Ishikawa (cell line): ENCODE measurements around the gene TUBA4A.

ENCODE experiments used
- CREB1 ChIP-seq: IDR thresholded peaks from 2 replicates; pipeline ENCODE4 v1.6.1; 2012; ENCODE audit warnings: low read depth
- EGR1 ChIP-seq: IDR thresholded peaks from 2 replicates; pipeline ENCODE4 v1.6.1; 2012
- EP300 ChIP-seq: IDR thresholded peaks from 2 replicates; pipeline ENCODE4 v1.6.1; 2012; ENCODE audit warnings: borderline replicate concordance
- NFIC ChIP-seq: IDR thresholded peaks from 2 replicates; pipeline ENCODE4 v1.6.1; 2012
- RAD21 ChIP-seq: IDR thresholded peaks from 2 replicates; pipeline ENCODE4 v1.6.1; 2012; ENCODE audit warnings: low read depth
- TAF1 ChIP-seq: IDR thresholded peaks from 2 replicates; pipeline ENCODE4 v1.6.1; 2012; ENCODE audit warnings: low read depth, mild to moderate bottlenecking
- TCF12 ChIP-seq: IDR thresholded peaks from 2 replicates; pipeline ENCODE4 v1.6.1; 2012; ENCODE audit warnings: low read depth
- TEAD4 ChIP-seq: IDR thresholded peaks from 2 replicates; pipeline ENCODE4 v1.6.1; 2012
- YY1 ChIP-seq: IDR thresholded peaks from 2 replicates; pipeline ENCODE4 v1.6.1; 2012; ENCODE audit warnings: low read depth
- TF ChIP-seq, protein P1 (sequence below): IDR thresholded peaks from 2 replicates; pipeline ENCODE4 v1.6.1; 2012; ENCODE audit warnings: low read depth, mild to moderate bottlenecking
- TF ChIP-seq, protein P2 (sequence below): IDR thresholded peaks from 2 replicates; pipeline ENCODE4 v1.6.1; 2012
- TF ChIP-seq, protein P3 (sequence below): IDR thresholded peaks from 2 replicates; pipeline ENCODE4 v1.6.1; 2012

DNA sequence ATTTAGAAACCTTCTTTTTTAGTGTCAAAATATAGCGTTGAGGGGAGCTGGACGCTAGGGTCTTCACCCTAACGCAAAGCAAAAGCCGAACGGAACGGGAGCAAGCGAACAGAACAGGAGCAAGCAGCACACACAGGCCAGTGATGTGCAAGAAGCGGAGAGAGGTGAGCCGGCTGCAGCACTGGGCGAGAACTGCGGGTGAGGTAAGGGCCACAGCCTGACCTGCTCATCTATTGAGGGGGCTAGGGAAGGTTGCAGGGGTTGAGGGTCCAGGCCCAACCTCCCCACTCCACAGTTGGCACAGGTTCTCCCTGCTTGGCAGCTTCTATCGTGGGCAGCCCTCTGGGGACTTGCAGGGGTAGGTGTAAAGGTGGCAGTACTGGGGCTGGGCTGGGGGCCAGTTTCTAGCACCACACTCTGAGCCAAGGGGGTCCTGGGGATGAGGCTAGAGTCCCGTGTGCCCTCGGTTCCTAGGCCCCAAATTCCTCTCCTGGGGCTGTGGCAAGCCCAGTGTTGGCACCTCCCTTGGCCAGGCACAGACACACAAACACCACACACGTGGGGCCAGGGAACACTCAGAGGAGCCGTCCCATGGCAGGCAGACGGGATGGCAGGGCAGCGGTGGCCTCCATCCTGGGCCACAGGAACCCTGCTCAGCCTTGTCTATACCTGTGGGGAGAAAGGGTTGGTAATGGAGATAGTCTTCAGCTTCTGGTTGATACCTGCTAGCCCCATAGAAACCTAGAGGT lies 33.8 kb downstream of the TUBA4A start:
- TF ChIP-seq, protein P1, sequence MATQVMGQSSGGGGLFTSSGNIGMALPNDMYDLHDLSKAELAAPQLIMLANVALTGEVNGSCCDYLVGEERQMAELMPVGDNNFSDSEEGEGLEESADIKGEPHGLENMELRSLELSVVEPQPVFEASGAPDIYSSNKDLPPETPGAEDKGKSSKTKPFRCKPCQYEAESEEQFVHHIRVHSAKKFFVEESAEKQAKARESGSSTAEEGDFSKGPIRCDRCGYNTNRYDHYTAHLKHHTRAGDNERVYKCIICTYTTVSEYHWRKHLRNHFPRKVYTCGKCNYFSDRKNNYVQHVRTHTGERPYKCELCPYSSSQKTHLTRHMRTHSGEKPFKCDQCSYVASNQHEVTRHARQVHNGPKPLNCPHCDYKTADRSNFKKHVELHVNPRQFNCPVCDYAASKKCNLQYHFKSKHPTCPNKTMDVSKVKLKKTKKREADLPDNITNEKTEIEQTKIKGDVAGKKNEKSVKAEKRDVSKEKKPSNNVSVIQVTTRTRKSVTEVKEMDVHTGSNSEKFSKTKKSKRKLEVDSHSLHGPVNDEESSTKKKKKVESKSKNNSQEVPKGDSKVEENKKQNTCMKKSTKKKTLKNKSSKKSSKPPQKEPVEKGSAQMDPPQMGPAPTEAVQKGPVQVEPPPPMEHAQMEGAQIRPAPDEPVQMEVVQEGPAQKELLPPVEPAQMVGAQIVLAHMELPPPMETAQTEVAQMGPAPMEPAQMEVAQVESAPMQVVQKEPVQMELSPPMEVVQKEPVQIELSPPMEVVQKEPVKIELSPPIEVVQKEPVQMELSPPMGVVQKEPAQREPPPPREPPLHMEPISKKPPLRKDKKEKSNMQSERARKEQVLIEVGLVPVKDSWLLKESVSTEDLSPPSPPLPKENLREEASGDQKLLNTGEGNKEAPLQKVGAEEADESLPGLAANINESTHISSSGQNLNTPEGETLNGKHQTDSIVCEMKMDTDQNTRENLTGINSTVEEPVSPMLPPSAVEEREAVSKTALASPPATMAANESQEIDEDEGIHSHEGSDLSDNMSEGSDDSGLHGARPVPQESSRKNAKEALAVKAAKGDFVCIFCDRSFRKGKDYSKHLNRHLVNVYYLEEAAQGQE, result no peak
- TF ChIP-seq YY1 (no peak), TAF1 (no peak), RAD21 (no peak), EP300 (no peak), NFIC (no peak), CREB1 (no peak), TEAD4 (no peak), EGR1 (no peak), TCF12 (no peak)
- TF ChIP-seq, protein P2, sequence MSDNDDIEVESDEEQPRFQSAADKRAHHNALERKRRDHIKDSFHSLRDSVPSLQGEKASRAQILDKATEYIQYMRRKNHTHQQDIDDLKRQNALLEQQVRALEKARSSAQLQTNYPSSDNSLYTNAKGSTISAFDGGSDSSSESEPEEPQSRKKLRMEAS, result no peak
- TF ChIP-seq, protein P3, sequence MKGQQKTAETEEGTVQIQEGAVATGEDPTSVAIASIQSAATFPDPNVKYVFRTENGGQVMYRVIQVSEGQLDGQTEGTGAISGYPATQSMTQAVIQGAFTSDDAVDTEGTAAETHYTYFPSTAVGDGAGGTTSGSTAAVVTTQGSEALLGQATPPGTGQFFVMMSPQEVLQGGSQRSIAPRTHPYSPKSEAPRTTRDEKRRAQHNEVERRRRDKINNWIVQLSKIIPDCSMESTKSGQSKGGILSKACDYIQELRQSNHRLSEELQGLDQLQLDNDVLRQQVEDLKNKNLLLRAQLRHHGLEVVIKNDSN, result no peak
